Measurements from ENCODE around the gene GALNT2.

The GALNT2 gene

GRCh38 chr1:230030122-230030821 is 36.8 kb upstream of the GALNT2 start:
- no peak for DNase-seq (ENCODE audit: insufficient read length, low spot score)
- TF ChIP-seq POU2F2 (IDR thresholded peaks at IDR 0.05; ENCODE audit: low read depth, low read length) (no peak), TAF1 (IDR thresholded peaks at IDR 0.05; ENCODE audit: low read depth, low read length) (no peak), POLR2AphosphoS5 (IDR thresholded peaks at IDR 0.05; ENCODE audit: low read depth, low read length) (no peak), POLR2A (IDR thresholded peaks at IDR 0.05; ENCODE audit: low read depth, low read length) (no peak), SPI1 (IDR thresholded peaks at IDR 0.05; ENCODE audit: low read depth, low read length) (no peak), PAX5 (IDR thresholded peaks at IDR 0.05; ENCODE audit: insufficient read depth, low read length, severe bottlenecking) (no peak)
- FAIRE-seq = no peak

- no peak for TF ChIP-seq POLR2A (IDR thresholded peaks at IDR 0.05; ENCODE audit: low read depth, low read length)
- no peak for FAIRE-seq
- no peak for DNase-seq (ENCODE audit: insufficient read length, low spot score)
Observed at GRCh38 chr1:230031131-230031530, 35.9 kb upstream of the GALNT2 start.

DNA sequence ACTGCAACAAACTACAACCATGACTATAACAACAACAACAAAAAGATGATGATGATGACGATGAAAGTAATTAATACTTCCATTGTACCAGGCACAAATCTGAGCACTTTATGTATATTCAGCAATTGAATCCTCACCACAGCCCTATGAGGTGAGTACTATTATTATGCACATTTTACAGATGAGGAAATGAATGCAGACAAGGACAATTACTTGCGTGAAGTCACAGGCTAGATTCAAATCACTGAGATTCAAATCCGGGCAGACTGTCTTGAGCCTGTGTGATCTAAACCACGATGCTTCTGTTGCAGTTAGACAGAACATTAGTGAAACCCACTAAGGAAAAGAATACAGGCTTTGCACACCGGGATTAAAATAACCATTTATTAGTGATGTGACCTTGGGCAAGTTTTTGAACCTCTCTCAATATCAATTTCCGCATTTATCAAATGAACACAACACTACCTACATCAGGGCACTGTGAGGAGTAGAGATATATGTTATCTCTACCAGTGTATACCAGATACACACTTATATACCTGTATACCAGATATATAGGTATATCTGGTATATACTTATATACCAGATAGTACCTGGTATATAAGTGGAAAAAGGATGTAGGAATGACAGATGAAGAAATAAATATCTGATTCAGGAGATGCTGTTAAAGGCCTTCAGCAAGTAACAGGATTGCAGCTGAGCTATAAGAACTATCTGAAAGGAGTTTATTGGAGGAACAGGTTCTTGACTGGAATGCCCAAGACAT is 34.3 kb upstream of the GALNT2 start:
- no peak for TF ChIP-seq TAF1 (IDR thresholded peaks at IDR 0.05; ENCODE audit: low read depth, low read length)
- no peak for TF ChIP-seq POLR2A (IDR thresholded peaks at IDR 0.05; ENCODE audit: low read depth, low read length)
- no peak for TF ChIP-seq PAX5 (IDR thresholded peaks at IDR 0.05; ENCODE audit: insufficient read depth, low read length, severe bottlenecking)
- no peak for TF ChIP-seq POLR2AphosphoS5 (IDR thresholded peaks at IDR 0.05; ENCODE audit: low read depth, low read length)
- no peak for TF ChIP-seq POU2F2 (IDR thresholded peaks at IDR 0.05; ENCODE audit: low read depth, low read length)
- TF ChIP-seq SPI1 (IDR thresholded peaks at IDR 0.05; ENCODE audit: low read depth, low read length) = no peak
- DNase-seq (ENCODE audit: insufficient read length, low spot score) (no peak), FAIRE-seq (no peak)

DNA sequence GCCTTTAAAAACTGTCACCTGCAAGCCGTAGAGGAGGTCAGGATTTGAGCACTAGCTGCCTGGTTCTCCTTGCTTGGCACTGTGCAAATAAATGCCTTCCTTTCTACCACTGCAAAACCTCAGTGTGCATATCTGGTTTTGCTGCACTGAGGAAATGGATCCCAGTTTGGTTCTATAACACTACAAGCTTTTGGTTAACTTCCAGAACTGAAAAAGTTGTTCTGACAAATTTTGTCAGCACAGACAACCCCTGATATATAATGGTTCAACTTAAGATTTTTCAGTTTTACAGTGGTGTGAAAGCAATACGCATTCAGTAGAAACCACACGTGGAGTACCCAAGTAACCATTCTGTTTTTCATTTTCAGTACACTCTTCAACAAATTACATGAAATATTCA is 29.8 kb upstream of the GALNT2 start:
- TF ChIP-seq POU2F2 (IDR thresholded peaks at IDR 0.05; ENCODE audit: low read depth, low read length) (no peak), TAF1 (IDR thresholded peaks at IDR 0.05; ENCODE audit: low read depth, low read length) (no peak), SPI1 (IDR thresholded peaks at IDR 0.05; ENCODE audit: low read depth, low read length) (no peak), POLR2A (IDR thresholded peaks at IDR 0.05; ENCODE audit: low read depth, low read length) (no peak), PAX5 (IDR thresholded peaks at IDR 0.05; ENCODE audit: insufficient read depth, low read length, severe bottlenecking) (no peak)
- no peak for FAIRE-seq
- no peak for DNase-seq (ENCODE audit: insufficient read length, low spot score)

DNA sequence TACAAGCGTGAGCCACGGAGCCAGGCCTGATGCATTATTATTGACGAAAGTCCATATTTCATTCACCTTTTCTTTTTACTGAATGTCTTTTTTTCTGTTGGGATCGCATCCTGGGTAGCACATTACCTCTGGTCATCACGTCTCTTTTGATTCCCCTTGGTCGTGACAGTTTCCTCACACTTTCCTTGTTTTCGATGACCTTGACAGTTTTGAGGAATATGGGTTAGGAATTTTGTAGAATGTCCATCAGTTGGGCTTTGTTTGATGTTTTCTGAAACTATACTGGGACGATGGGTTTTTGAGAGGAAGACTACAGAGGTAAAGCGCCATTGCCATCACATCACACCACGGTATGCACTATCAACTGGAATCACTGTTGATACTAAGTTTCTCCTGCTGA is 26.6 kb upstream of the GALNT2 start:
- no peak for FAIRE-seq
- DNase-seq (ENCODE audit: insufficient read length, low spot score) = no peak
- TF ChIP-seq PAX5 (IDR thresholded peaks at IDR 0.05; ENCODE audit: insufficient read depth, low read length, severe bottlenecking) (no peak), POLR2A (IDR thresholded peaks at IDR 0.05; ENCODE audit: low read depth, low read length) (no peak), POLR2AphosphoS5 (IDR thresholded peaks at IDR 0.05; ENCODE audit: low read depth, low read length) (no peak)

DNA sequence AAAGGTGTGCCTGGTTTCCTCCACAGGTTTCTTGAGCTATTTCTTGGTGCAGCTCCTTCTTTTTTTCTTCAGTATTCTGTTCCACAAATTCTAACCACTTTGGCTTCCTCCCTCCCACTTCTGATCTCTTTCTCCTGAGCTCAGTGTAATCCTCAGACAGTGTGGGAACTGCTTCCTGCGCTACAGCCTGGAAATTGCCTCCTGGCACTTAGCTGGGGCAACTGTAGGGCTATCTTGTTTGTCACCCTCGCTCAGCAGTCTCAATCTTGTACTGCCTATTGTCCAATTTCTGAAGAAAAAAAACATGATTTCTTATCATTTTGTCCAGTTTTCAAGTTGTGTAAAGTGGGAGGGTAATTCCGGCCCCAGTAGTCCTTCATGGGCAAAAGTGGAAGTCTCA is 24.0 kb upstream of the GALNT2 start:
- no peak for DNase-seq (ENCODE audit: insufficient read length, low spot score)
- FAIRE-seq = no peak
- TF ChIP-seq POLR2AphosphoS5 (IDR thresholded peaks at IDR 0.05; ENCODE audit: low read depth, low read length) (no peak), POLR2A (IDR thresholded peaks at IDR 0.05; ENCODE audit: low read depth, low read length) (no peak), TAF1 (IDR thresholded peaks at IDR 0.05; ENCODE audit: low read depth, low read length) (no peak), POU2F2 (IDR thresholded peaks at IDR 0.05; ENCODE audit: low read depth, low read length) (no peak), SPI1 (IDR thresholded peaks at IDR 0.05; ENCODE audit: low read depth, low read length) (no peak), PAX5 (IDR thresholded peaks at IDR 0.05; ENCODE audit: insufficient read depth, low read length, severe bottlenecking) (no peak)

DNA sequence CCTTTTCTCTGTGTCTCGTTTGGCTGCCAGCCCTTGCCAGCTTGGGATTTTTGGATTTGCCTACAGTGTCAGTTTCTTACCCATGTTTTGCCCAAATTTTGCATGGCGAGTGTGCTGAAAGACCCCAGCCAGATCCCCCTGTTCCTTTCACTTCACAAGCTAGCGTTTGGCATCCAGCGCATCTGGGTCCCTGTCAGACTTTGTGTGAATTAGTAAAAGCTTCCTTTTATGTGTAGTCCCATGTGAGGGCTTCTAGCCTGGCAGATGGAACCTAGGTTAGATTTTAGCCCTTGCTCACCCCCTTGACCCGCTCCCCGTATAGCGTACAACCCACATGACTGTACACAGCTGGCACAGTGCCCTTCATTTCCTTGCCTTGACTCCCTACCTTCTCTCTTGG is 22.3 kb upstream of the GALNT2 start:
- FAIRE-seq = no peak
- TF ChIP-seq SPI1 (IDR thresholded peaks at IDR 0.05; ENCODE audit: low read depth, low read length) (no peak), PAX5 (IDR thresholded peaks at IDR 0.05; ENCODE audit: insufficient read depth, low read length, severe bottlenecking) (no peak), TAF1 (IDR thresholded peaks at IDR 0.05; ENCODE audit: low read depth, low read length) (no peak)
- no peak for DNase-seq (ENCODE audit: insufficient read length, low spot score)

DNA sequence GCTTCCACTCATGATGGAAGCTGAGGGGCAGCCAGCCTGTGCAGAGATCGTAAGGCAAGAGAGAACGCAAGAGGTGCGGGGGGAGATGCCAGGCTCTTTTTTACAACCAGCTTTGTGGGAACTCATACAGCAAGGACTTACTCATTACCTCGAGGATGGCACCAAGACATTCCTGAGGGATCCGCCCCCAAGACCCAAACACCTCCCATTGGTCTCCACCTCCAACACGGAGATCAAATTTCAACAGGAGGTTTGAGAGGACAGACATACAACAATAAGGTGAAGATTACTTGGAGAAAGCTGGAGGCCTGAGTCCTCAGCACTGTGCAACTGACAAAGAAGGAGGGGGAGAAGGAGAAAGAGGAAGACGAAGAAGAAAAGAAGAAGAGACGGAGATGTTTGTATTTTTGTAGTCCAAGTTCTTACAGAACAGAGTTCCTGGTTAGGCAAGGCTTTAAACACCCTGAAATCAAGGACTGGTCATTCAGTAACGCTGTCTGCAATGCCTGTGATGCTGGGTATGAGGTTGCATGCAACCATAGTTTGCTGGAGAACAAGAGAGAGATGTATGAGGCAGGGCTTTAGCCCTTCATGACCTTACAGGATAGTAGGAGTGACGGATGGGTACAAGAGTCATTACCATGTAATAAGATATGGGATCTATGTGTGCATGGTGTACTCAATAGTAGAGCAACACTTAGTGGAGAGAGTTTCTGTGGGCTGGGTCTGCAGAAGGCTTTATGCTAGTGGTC is 19.7 kb upstream of the GALNT2 start:
- FAIRE-seq (no peak), DNase-seq (ENCODE audit: insufficient read length, low spot score) (no peak)
- no peak for TF ChIP-seq TAF1 (IDR thresholded peaks at IDR 0.05; ENCODE audit: low read depth, low read length)

DNA sequence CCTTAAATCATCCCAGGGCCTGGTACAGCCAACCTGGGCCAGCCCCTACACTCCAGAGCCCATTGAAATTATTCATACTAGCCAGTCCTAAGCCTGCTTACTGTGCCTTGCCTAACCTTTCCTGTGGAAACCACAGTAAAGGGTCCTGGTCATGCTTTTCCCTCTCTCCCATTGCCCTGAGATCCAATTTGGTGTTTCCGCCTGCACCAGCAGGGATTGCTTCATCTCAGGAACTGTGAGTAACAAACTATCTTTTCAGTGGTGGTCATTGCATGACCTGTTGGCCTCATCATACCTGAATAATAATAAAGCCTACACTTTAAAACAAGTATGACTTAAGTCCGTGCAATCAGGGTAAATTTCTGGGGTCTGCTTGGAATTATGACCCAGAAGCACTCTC is 18.7 kb upstream of the GALNT2 start:
- TF ChIP-seq POLR2A (IDR thresholded peaks at IDR 0.05; ENCODE audit: low read depth, low read length) (no peak), TAF1 (IDR thresholded peaks at IDR 0.05; ENCODE audit: low read depth, low read length) (no peak), PAX5 (IDR thresholded peaks at IDR 0.05; ENCODE audit: insufficient read depth, low read length, severe bottlenecking) (no peak), SPI1 (IDR thresholded peaks at IDR 0.05; ENCODE audit: low read depth, low read length) (no peak), POU2F2 (IDR thresholded peaks at IDR 0.05; ENCODE audit: low read depth, low read length) (no peak), POLR2AphosphoS5 (IDR thresholded peaks at IDR 0.05; ENCODE audit: low read depth, low read length) (no peak)
- DNase-seq (ENCODE audit: insufficient read length, low spot score) = no peak
- no peak for FAIRE-seq

DNA sequence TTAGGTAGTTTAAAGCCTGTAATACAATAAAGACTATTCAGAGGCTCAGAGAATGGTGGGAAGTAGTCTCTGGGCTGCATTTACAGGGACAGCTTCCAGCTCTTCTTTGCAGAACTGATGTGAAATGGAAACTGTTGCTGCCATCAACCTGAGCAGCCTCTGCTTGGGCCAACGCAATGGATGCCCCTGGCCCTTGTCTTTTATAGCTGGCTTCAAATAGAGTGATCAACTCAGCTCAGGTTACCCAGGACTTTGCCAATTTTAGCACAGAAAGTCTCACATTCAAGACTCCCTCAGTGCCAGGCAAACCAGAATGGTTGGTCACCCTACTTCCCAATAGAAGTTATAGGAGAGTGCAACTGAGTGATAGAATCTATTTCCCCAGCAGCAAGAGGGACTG is 18.1 kb upstream of the GALNT2 start:
- no peak for DNase-seq (ENCODE audit: insufficient read length, low spot score)
- no peak for TF ChIP-seq POLR2AphosphoS5 (IDR thresholded peaks at IDR 0.05; ENCODE audit: low read depth, low read length)
- no peak for TF ChIP-seq SPI1 (IDR thresholded peaks at IDR 0.05; ENCODE audit: low read depth, low read length)
- TF ChIP-seq POU2F2 (IDR thresholded peaks at IDR 0.05; ENCODE audit: low read depth, low read length) = no peak
- no peak for TF ChIP-seq TAF1 (IDR thresholded peaks at IDR 0.05; ENCODE audit: low read depth, low read length)
- no peak for TF ChIP-seq POLR2A (IDR thresholded peaks at IDR 0.05; ENCODE audit: low read depth, low read length)
- no peak for TF ChIP-seq PAX5 (IDR thresholded peaks at IDR 0.05; ENCODE audit: insufficient read depth, low read length, severe bottlenecking)
- FAIRE-seq = no peak
